ENCODE data around the gene SEMA3E. TPM values are rescaled to one million over a fixed set of nuclear protein-coding genes. Genes with fewer than 3 reads are reported as not detected.
A peak's percentile ranks its signal among the peaks of the same experiment; 100 is the strongest.

SEMA3E gene
- total and polyA plus RNA-seq, 2 experiments from 2014 or later = 0.75 to 0.92 TPM

- no peak for DNase-seq (ENCODE audit: low read depth in 1 of 2, low spot score in 1 of 2)
- Histone ChIP-seq H3K36me3 (no peaks in the 10 kb centered on the region), H3K4me1 (ENCODE audit: low read depth) (no peaks in the 10 kb centered on the region), H3K4me3 (no peak overlapping the region), H3K27me3 (no peaks in the 10 kb centered on the region), H3K9me3 (ENCODE audit: low read depth) (no peaks in the 10 kb centered on the region), H3K27ac (no peak overlapping the region)
- no peak for TF ChIP-seq CTCF (IDR thresholded peaks at IDR 0.05; ENCODE audit: low read depth, low read length)
Measured at GRCh38 chr7:83640731-83641537, 8.0 kb downstream of the SEMA3E start.

- no peak for DNase-seq (ENCODE audit: low read depth in 1 of 2, low spot score in 1 of 2)
- TF ChIP-seq CTCF (IDR thresholded peaks at IDR 0.05; ENCODE audit: low read depth, low read length) = no peak
Measured at GRCh38 chr7:83640240-83640639, 8.7 kb downstream of the SEMA3E start.

GRCh38 chr7:83633516-83633915, 15.4 kb downstream of the SEMA3E start:
- TF ChIP-seq CTCF (IDR thresholded peaks at IDR 0.05; ENCODE audit: low read depth, low read length) = no peak
- Histone ChIP-seq H3K4me1 (ENCODE audit: low read depth) (no peaks in the 10 kb centered on the region), H3K4me3 (no peak overlapping the region)

More at GRCh38 chr7:83640240-83640639, 8.7 kb downstream of the SEMA3E start:
- Histone ChIP-seq H3K27ac (no peak overlapping the region), H3K4me3 (no peak overlapping the region), H3K27me3 (no peaks in the 10 kb centered on the region), H3K4me1 (ENCODE audit: low read depth) (no peaks in the 10 kb centered on the region), H3K9me3 (ENCODE audit: low read depth) (no peaks in the 10 kb centered on the region), H3K36me3 (no peaks in the 10 kb centered on the region)

GRCh38 chr7:83629117-83629880, 19.6 kb downstream of the SEMA3E start:
- Histone ChIP-seq H3K36me3 (no peaks in the 10 kb centered on the region), H3K27me3 (no peaks in the 10 kb centered on the region), H3K4me1 (ENCODE audit: low read depth) (no peaks in the 10 kb centered on the region), H3K9me3 (ENCODE audit: low read depth) (no peaks in the 10 kb centered on the region), H3K4me3 (no peak overlapping the region), H3K27ac (peak overlapping the region; percentile 56)
- no peak for TF ChIP-seq CTCF (IDR thresholded peaks at IDR 0.05; ENCODE audit: low read depth, low read length)
- peak in 1 of 2 donors; percentile 63 for DNase-seq (ENCODE audit: low read depth in 1 of 2, low spot score in 1 of 2)

More at GRCh38 chr7:83633516-83633915, 15.4 kb downstream of the SEMA3E start:
- Histone ChIP-seq H3K36me3 (no peaks in the 10 kb centered on the region), H3K27ac (no peak overlapping the region), H3K9me3 (ENCODE audit: low read depth) (no peaks in the 10 kb centered on the region), H3K27me3 (no peaks in the 10 kb centered on the region)
- DNase-seq (ENCODE audit: low read depth in 1 of 2, low spot score in 1 of 2) = no peak

GRCh38 chr7:83617858-83618257, 31.1 kb downstream of the SEMA3E start:
- H3K27me3 ChIP-seq = no peaks in the 10 kb centered on the region
- TF ChIP-seq CTCF (IDR thresholded peaks at IDR 0.05; ENCODE audit: low read depth, low read length) = no peak
- no peak overlapping the region for H3K4me3 ChIP-seq
- no peaks in the 10 kb centered on the region for H3K36me3 ChIP-seq
- H3K4me1 ChIP-seq (ENCODE audit: low read depth) = no peaks in the 10 kb centered on the region
- no peaks in the 10 kb centered on the region for H3K9me3 ChIP-seq (ENCODE audit: low read depth)
- no peak for DNase-seq (ENCODE audit: low read depth in 1 of 2, low spot score in 1 of 2)
- no peak overlapping the region for H3K27ac ChIP-seq

All from cardiac muscle cell (in vitro differentiated cells and primary cell).